Heart right ventricle (tissue), 16 donors: ENCODE measurements around the gene BBS1. TPM values are rescaled to one million over a fixed set of nuclear protein-coding genes. Genes with fewer than 3 reads are reported as not detected.

Experiments
- ATAC-seq, 8 donors: fragments of 200-7000 bp; cut with Tn5 transposase; one replicate each; pipeline ENCODE4 v1.9.1; 2020; ENCODE audit warnings: mild to moderate bottlenecking in 8 of 8, moderate library complexity in 8 of 8, moderate number of reproducible peaks in 1 of 8
- DNase-seq, 2 donors: peaks; one replicate each; pipeline ENCODE4 v3.0.0-alpha.2; 2020
- H3K27ac ChIP-seq, 10 donors: fragments of 200-600 bp; sonication (generic) in 2 of 10; one replicate each; pipeline versions ENCODE4 v1.5.0 to v1.8.0; 2020 to 2022; ENCODE audit warnings: mild to moderate bottlenecking in 3 of 10
- H3K27me3 ChIP-seq, 7 donors: fragments of 200-600 bp; one replicate each; pipeline ENCODE4 v1.8.0; 2021 to 2022; ENCODE audit warnings: mild to moderate bottlenecking in 2 of 7
- H3K36me3 ChIP-seq, 9 donors: fragments of 200-600 bp; sonication (generic) in 1 of 9; one replicate each; pipeline versions ENCODE4 v1.5.0 to v1.8.0; 2020 to 2022; ENCODE audit warnings: mild to moderate bottlenecking in 2 of 9
- H3K4me1 ChIP-seq, 9 donors: fragments of 200-600 bp; sonication (generic) in 1 of 9; one replicate each; pipeline versions ENCODE4 v1.5.0 to v1.8.0; 2020 to 2022; ENCODE audit warnings: mild to moderate bottlenecking in 4 of 9
- H3K4me3 ChIP-seq, 10 donors: fragments of 200-600 bp; sonication (generic) in 2 of 10; one replicate each; pipeline versions ENCODE4 v1.5.0 to v1.8.0; 2020 to 2022; ENCODE audit warnings: mild to moderate bottlenecking in 7 of 10, moderate library complexity in 2 of 10
- H3K9me3 ChIP-seq, 11 donors: fragments of 200-600 bp in 10 of 11; sonication (generic) in 2 of 11; one replicate each; pipeline versions ENCODE4 v1.5.0 to v1.8.0; 2013 to 2022; ENCODE audit warnings: mild to moderate bottlenecking in 2 of 11, control low read depth in 1 of 11, moderate library complexity in 1 of 11
- CTCF ChIP-seq, 9 donors: fragments of 200-600 bp; sonication (generic) in 2 of 9; IDR thresholded peaks; one replicate each; pipeline versions ENCODE4 v1.5.0 to v1.8.0; 2021 to 2022; ENCODE audit warnings: antibody characterized with exemption in 9 of 9, mild to moderate bottlenecking in 5 of 9, moderate library complexity in 1 of 9
- WGBS, 2 donors: extraction: QIAGEN DNeasy Blood & Tissue Kit; methylation state at CpG; one replicate each; pipeline ENCODE4 v1.1.7; 2013; ENCODE audit warnings: inconsistent platforms in 1 of 2; 5-methylcytosine and 5-hydroxymethylcytosine counted together
- intact Hi-C, 10 donors: fragments of 100-400 bp; cut with DNase I; formaldehyde crosslinking; loops; one replicate each; pipeline versions ENCODE4 v1.11.1 to v1.14.2; 2022
- polyA plus RNA-seq, 2 donors: library from polyadenylated mRNA; stranded (reverse); fragments of 200-250 nt; gene quantifications; one replicate each; pipeline ENCODE4 v1.2.3, GENCODE V29; 2013
- total RNA-seq, 10 donors: library from RNA; stranded (reverse); fragmentation: NEBNext Ultra II Directional in 3 of 10; extraction: Animal tissue kit (Norgen Biotek cat#: 25700) in 3 of 10; gene quantifications; one replicate each; pipeline versions ENCODE4 v1.2.1 to v1.2.4, GENCODE V29; 2021 to 2023
- donor health status: Arrhythmogenic right ventricular cardiomyopathy.
- donor health status: ischemic (EF 13 %, LVEDD 7.1; RV severe dilation, severe dysfunction).
- donor health status: healthy with polysubstance abuse.
- donor health status: DM: no; HTN: yes; CAD: no.
- donor health status: DM: no; HTN: no; CAD: no.
- donor health status: ischemic (EF 25% LVEDD 6.9; RV normal size, moderate dysfunction).
- donor health status: ischemic (EF 25% LVEDD 5.7; RV mildly dilated, moderate dysfunction).
- donor health status: healthy.
- donor health status: DM: yes; HTN: yes; CAD: no.
- donor health status: Ischemic cardiomyopathy.
- donor health status: ischemic (EF 35%, LVEDD 5.7; RV mildly dilated, moderate dysfunction).
- donor health status: nonischemic (EF 11% LVEDD 7.7; RV severe dilation, severe dysfunction).
- donor health status: DM: yes; HTN: yes; CAD: no.
- donor health status: PGD.
- donor health status: ischemic (EF 29% LVEDD 5.4; RV normal size, mild dysfunction).
- donor health status: nonischemic (EF 23%, LVEDD 6.1; RV moderate dilation, normal function).

BBS1 gene
- total and polyA plus RNA-seq, 12 donors: 9.6 to 23.9 (median 16.8) TPM

- no peak for ATAC-seq
- no peak for TF ChIP-seq CTCF (IDR thresholded peaks at IDR 0.05)
- H3K9me3 ChIP-seq: no peaks in the 10 kb centered on the region
- H3K27ac ChIP-seq: no peak overlapping the region
- peaks cover 0 to 95% (median 9%) of the 10 kb centered on the region in 9 donors for H3K36me3 ChIP-seq
- intact Hi-C loops: no loop called here
- 94 to 98% methylated on average over 5 of the region's 5 CpGs for WGBS, 2 donors
- no peak for DNase-seq
- H3K4me1 ChIP-seq: no peaks in the 10 kb centered on the region
- H3K27me3 ChIP-seq: no peaks in the 10 kb centered on the region
- H3K4me3 ChIP-seq: no peak overlapping the region
These were observed 11.9 kb upstream of the BBS1 start for GRCh38 chr11:66498506-66498905.

- intact Hi-C loops: no loop called here
- WGBS, 2 donors: 61 to 92% methylated on average over 1 of the region's 1 CpG
- H3K27ac ChIP-seq: no peak overlapping the region
- ATAC-seq (no peak), DNase-seq (no peak)
- no peaks in the 10 kb centered on the region for H3K27me3 ChIP-seq
- H3K36me3 ChIP-seq: peaks cover 0 to 59% (median 0%) of the 10 kb centered on the region in 9 donors
- TF ChIP-seq CTCF (IDR thresholded peaks at IDR 0.05): no peak
- no peaks in the 10 kb centered on the region for H3K9me3 ChIP-seq
- H3K4me1 ChIP-seq: peaks cover 0 to 8% (median 3%) of the 10 kb centered on the region in 9 donors
- H3K4me3 ChIP-seq: no peak overlapping the region
These were observed 5.1 kb upstream of the BBS1 start for GRCh38 chr11:66505276-66505816.

- ATAC-seq (peak in 3 of 8 donors; percentile 25 to 42 (median 31)), DNase-seq (no peak)
- Histone ChIP-seq H3K4me3 (no peak overlapping the region), H3K9me3 (no peaks in the 10 kb centered on the region), H3K27ac (peak overlapping the region in 1 of 10 donors; percentile 47), H3K27me3 (no peaks in the 10 kb centered on the region), H3K4me1 (peaks cover 0 to 23% (median 13%) of the 10 kb centered on the region in 9 donors), H3K36me3 (peaks cover 0 to 38% (median 0%) of the 10 kb centered on the region in 9 donors)
- TF ChIP-seq CTCF (IDR thresholded peaks at IDR 0.05): no peak
- 48 to 58% methylated on average over 7 of the region's 7 CpGs for WGBS, 2 donors
- intact Hi-C loops: no loop called here
These were observed 1.3 kb upstream of the BBS1 start for GRCh38 chr11:66509131-66509561.

GRCh38 chr11:66510990-66511339 lies 530 bp downstream of the BBS1 start:
- 3 to 9% methylated on average over 5 of the region's 5 CpGs for WGBS, 2 donors
- Histone ChIP-seq H3K27ac (peak overlapping the region in 8 of 10 donors; percentile 30 to 79 (median 61)), H3K4me1 (peaks cover 0 to 23% (median 13%) of the 10 kb centered on the region in 9 donors), H3K36me3 (peaks cover 0 to 42% (median 0%) of the 10 kb centered on the region in 9 donors), H3K9me3 (no peaks in the 10 kb centered on the region), H3K27me3 (no peaks in the 10 kb centered on the region), H3K4me3 (peak overlapping the region; percentile 63 to 100 (median 79))
- no peak for TF ChIP-seq CTCF (IDR thresholded peaks at IDR 0.05)
- DNase-seq (no peak), ATAC-seq (no peak)
- intact Hi-C loops: loop anchor here in 1 of 10 donors (1.0 kb wide), 1 partner anchor 35 kb away; the partner anchor contains the start of genes ACTN3 and ZDHHC24
